Subcutaneous adipose tissue (tissue), 4 donors: ENCODE results near the gene CLDN15. TPM values are rescaled to one million over a fixed set of nuclear protein-coding genes. Genes with fewer than 3 reads are reported as not detected.

Source experiments
- total RNA-seq, 4 donors: library from RNA; depleted of rRNA; stranded (reverse); fragments of >200 nt; gene quantifications; one replicate each; pipeline ENCODE4 v1.1.0, GENCODE V29; 2016
- TF ChIP-seq, protein P1 (sequence below): fragments of 450-650 bp; IDR thresholded peaks from one replicate; pipeline ENCODE4 v1.5.1; 2016; ENCODE audit warnings: low read depth, mild to moderate bottlenecking, control low read depth, antibody characterized with exemption, moderate library complexity

Gene CLDN15
- total RNA-seq, 4 donors from 2014 or later, result 12.1 to 29.8 (median 17.9) TPM

DNA sequence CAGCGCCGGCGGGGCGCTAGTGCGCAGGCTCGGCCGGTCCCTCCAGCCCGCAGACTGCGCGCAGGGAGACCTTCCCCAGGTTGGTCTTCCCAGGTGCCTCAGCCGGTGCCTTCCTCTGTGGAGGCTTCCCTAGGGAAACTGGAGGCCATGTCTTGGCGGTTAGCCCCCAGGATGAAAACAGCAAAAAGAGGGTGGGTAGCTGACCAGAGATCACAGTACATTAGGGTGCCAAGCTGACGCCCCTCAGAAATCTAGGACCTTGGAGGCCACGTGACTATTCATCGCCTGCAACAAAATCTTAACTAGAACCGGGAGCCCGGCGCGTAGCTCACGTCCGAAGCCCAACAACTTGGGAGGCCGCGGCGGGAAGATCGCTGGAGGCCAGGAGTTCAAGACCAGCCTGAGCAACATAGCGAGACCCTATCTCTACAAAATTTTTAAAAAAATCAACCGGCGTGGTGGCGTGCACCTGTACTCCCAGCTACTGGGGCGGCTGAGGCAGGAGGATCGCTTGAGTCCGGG, 7.6 kb upstream of the CLDN15 start:
- TF ChIP-seq, protein P1, sequence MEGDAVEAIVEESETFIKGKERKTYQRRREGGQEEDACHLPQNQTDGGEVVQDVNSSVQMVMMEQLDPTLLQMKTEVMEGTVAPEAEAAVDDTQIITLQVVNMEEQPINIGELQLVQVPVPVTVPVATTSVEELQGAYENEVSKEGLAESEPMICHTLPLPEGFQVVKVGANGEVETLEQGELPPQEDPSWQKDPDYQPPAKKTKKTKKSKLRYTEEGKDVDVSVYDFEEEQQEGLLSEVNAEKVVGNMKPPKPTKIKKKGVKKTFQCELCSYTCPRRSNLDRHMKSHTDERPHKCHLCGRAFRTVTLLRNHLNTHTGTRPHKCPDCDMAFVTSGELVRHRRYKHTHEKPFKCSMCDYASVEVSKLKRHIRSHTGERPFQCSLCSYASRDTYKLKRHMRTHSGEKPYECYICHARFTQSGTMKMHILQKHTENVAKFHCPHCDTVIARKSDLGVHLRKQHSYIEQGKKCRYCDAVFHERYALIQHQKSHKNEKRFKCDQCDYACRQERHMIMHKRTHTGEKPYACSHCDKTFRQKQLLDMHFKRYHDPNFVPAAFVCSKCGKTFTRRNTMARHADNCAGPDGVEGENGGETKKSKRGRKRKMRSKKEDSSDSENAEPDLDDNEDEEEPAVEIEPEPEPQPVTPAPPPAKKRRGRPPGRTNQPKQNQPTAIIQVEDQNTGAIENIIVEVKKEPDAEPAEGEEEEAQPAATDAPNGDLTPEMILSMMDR, result no peak

- TF ChIP-seq, protein P1, result no peak
These were observed 7.0 kb upstream of the CLDN15 start, which contains the start of gene FIS1 for GRCh38 chr7:101244375-101245146. TSS of gene FIS1 (minus strand) at chr7:101245081. CDS start at chr7:101245004, 77 bp downstream.

GRCh38 chr7:101243646-101244374, 6.2 kb upstream of the CLDN15 start:
- TF ChIP-seq, protein P1, result no peak

DNA sequence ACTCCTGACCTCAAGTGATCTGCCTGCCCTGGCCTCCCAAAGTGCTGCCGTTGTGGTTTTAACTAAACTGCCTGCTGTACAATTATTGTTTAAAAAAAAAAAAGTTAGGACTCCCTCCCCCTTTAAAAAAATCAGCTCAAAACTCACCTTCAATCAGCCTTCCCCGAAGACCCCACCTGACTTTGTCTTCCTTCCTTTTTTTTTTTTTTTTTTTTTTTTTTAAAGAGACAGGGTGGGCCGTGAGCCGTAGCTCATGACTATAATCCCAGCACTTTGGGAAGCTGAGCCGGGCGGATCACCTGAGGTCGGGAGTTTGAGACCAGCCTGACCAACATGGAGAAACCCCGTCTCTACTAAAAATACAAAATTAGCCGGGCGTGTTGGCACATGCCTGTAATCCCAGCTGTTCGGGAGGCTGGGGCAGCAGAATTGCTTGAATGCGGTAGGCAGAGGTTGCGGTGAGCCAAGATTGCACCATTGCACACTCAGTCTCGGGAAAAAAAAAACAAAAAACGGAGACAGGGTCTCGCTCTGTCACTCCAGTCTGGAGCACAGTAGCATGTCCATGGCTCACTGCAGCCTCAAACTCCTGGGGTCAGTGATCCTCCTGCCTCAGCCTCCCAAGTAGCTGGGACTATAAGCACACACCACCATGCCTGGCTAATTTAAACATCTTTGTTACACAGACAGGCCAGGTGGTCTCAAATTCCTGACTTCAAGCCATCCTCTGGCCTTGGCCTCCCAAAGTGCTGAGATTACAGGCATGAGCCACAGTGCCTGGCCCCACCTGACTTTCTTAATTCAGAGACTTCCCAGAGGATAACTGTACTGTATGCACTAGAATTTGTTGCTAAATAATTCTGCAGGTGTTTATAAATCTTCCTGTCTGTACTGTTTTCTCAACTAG, 4.1 kb upstream of the CLDN15 start:
- TF ChIP-seq, protein P1, result no peak

DNA sequence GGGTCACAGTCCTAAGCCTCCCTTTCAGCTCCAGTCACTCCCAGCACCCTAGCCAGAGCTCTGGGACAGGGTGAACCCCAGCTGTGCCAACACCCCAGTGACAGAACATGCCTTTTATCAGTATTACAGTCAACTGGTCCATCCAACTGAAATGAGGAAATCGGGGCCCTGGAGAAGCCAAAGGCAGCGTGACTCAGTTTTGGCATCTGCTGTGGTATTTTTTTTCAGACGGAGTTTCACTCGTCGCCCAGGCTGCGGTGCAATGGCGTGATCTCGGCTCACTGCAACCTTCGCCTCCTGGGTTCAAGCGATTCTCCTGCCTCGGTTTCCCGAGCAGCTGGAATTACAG, 3.4 kb upstream of the CLDN15 start:
- TF ChIP-seq, protein P1, result no peak

- TF ChIP-seq, protein P1, result no peak
These were observed 2.8 kb upstream of the CLDN15 start for GRCh38 chr7:101240226-101241014.
